GM19099 (cell line): ENCODE measurements around the gene GGCX.

Source experiments
- POLR2A ChIP-seq: IDR thresholded peaks from 3 replicates; pipeline ENCODE4 v1.6.1; 2011; ENCODE audit warnings: low read depth; ENCODE audit not compliant: insufficient read length; ENCODE audit errors: extremely low read depth

GGCX gene

GRCh38 chr2:85522090-85522647 lies 39.1 kb downstream of the GGCX start:
- no peak for TF ChIP-seq POLR2A

DNA sequence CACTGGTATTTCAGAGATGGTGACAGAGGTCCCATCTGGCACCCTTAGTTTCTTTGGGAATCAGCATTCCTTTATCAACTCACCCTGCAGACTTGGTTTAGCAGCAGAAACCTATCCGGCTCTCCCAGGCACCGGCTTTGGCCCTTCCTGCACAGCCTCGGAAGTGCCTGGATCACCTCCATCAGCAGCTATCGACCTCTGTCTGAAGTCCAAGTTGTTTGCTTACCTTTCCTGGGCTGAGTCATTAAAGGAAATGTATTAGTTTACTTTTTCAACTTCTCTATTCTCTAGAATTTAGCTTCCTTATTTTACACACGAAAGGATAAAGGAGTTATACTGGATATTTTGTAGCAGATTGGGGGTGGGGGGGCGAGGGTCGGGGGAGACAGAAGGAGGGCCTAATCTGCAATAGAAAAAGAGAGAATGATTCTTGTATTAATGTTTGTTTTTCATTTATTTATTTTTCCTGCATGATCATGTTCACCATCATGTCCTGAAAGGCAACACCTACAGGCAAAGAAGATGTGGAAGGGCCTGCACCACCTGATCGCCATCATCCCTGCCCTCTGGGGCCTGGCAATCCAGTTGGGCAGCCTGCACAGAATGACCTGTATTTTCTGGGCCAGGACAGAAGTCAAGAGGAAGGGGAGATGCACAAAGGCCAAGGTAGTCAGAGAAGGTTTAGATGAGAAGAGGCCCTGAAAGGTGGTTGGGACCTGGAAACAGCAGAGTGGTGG lies 44.5 kb downstream of the GGCX start:
- TF ChIP-seq POLR2A, result no peak

DNA sequence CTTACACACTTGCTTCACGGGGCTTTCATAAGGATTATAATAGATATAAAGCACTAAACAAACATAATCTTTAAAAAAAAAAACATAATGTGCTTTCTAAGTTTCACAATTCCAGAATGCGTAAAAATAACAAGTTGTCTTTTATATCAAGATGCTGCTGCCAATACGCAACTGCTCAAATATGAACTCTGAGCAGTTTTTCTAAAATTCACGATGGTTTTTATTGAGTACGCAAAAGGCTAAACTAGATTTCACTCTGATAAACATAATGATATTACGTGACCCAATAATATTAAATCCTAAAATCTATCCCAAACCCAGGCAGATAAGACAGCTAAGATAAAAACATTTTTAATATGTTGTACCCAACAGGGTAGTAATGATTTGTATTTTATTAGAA lies 47.0 kb downstream of the GGCX start:
- TF ChIP-seq POLR2A, result no peak

DNA sequence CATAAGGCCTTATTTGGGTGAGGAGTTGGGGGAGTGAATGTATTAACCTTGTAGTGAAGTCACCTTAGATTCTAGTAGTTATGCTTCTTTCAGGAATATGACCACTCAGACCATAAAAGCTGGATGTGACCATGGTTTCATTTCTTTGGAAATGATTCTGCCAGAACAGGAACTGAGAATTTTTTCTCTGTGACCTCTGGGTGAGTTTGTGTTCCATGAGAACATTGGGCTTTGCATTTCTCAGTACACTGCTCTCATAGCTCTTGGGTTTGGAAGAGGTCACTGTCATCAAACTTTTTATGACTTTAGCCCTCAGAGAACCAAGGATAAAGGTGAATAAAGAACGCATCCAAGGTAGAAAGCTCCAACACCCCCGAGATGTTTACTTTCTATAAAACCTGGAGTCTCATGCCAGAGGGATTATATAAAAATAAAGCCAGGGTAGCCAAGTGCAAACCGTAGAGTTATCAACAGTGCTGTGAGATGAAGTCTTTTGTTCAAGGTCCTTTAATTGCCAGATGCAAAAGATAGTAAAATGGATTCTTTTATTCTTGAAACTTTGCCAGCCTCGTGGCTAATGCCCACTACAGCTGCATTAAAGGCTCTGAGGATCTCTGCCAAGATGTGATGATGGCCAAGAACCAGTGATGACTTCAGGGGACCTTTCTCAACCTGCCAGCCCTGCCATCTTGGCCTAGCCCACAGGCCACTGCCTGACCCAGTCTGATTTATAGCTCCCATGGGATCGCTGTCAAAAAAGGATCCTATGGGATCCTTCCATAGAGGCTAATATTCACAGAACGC lies 50.1 kb downstream of the GGCX start:
- TF ChIP-seq POLR2A, result no peak

DNA sequence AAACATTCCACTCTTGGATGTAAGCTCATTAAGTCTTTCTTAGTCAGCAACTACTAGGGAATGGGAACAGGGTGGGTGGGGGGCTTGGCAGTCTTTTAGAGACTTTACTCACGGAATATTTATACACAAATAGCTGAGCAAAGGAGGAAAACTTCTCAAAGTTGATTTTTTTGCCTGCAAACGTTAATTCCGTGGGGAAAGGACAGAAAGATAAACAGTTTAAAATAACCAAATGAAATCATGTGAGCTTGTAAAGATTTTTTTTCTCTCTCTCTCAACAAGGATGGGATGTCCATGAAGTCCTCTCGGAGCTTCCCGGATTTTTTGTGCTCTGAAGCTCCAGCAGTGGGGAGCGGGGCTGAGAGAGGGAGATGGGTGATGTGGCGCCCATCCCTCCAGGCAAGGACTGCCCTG lies 54.5 kb downstream of the GGCX start:
- no peak for TF ChIP-seq POLR2A

DNA sequence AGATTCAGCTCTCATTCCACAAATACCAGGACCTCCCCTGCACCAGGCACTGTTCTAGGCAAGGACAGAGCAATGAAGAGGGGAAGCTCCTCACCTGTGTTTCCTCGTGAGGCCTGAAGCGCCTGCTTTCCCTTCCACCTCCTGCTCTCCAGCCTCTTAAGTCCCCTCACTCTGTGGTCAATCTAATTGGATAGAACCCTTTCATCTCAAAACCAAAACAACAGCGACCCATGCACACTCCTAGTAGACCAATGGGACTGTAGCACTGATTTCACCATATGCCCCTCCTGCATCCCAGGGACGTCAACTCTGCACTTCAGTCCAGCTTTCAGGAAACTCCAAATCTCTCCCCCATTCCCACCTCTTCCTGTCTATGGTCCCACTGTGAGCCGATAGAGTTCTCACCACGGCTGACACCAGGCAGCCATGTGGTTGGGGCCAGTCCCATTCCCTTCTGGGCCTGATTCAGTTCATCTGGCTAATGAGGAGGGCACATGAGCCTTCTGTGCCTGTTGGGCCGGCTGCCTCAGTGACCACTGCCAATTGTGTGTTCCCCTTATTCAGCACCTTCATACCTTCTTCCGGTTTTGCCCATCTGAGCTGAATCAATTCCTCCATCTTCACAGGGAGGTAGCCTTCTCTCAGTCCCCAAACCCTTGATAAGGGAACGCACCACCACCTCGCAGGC lies 55.6 kb downstream of the GGCX start:
- no peak for TF ChIP-seq POLR2A

- TF ChIP-seq POLR2A, result no peak
Observed at GRCh38 chr2:85504778-85505261, 56.5 kb downstream of the GGCX start.

- TF ChIP-seq POLR2A, result no peak
Observed at GRCh38 chr2:85503851-85504777, 57.2 kb downstream of the GGCX start.

DNA sequence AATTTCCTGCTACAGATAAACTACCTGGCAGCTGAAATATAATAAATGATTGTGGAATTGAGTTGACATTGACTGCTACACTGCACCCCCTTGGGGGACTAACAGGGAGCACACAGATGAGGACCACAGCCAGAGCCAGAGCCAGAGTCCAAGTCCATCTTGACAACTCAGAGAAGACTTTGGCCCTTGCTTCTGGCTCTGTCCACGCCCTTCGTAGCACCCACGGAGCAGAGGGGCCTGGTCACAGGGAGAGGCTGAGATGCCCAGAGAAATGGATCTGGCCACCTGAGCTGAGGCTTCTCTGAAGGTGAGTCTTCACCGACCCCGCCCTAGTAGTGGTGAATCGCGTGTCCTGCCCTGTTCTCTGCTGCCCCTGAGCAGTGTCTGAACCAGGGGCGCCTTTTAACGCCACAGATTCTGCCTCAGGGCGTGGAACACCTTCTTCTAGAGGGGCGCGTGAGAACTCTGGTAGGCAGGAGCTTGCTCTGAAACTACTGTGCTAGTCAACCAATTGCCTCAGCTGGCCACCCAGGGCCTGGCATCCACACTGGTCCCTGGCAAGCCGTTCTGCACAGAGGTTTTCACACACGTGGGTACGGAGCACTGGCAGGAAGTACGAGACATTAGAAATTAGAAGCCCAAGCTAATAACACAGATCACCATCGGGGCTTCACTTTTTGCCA lies 58.0 kb downstream of the GGCX start:
- TF ChIP-seq POLR2A, result no peak

- no peak for TF ChIP-seq POLR2A
Observed at GRCh38 chr2:85502720-85503119, 58.6 kb downstream of the GGCX start.

- TF ChIP-seq POLR2A, result no peak
Observed at GRCh38 chr2:85501248-85501647, 60.0 kb downstream of the GGCX start.

GRCh38 chr2:85497944-85498630 lies 63.2 kb downstream of the GGCX start:
- no peak for TF ChIP-seq POLR2A

DNA sequence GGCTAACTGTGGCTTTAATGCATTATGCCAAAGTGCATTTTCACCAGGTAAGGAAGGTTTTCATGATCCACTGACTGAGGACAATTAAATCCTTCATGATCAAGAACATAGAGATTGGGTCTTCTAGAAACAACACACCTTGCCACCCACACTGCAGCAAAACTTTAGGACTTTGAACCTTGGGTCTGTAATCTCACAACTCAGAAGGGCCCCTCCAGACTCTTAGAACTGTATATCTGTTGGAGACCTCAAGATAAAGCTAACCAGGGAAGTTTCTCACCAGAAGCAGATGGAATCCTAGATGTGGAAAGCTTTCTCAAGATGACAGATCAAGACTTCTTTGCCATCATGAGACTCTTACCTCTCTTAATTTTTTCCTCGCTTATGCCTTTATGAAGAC lies 64.9 kb downstream of the GGCX start:
- no peak for TF ChIP-seq POLR2A
